Measurements from ENCODE around the gene CDYL2.

CDYL2 gene

GRCh38 chr16:80710918-80711317 lies 93.5 kb downstream of the CDYL2 start:
- H3K9ac ChIP-seq (ENCODE audit: low read length) = no peak overlapping the region
- H3K23ac ChIP-seq (ENCODE audit: low read length) = peak overlapping the region; percentile 86
- H3K79me2 ChIP-seq (ENCODE audit: control insufficient read depth, insufficient read depth, low read length, poor library complexity) = no peaks in the 10 kb centered on the region
- no peak overlapping the region for H2BK120ac ChIP-seq (ENCODE audit: insufficient read depth, low read length, poor library complexity)
- H3K4ac ChIP-seq (ENCODE audit: low read depth, low read length) = no peak overlapping the region
- no peak overlapping the region for H3K14ac ChIP-seq (ENCODE audit: low read length)
- no peaks in the 10 kb centered on the region for H3K27me3 ChIP-seq (ENCODE audit: insufficient read depth, low read length)
- no CpG with 5 or more reads among the region's 8 CpGs for WGBS (ENCODE audit: extremely low coverage, insufficient coverage, insufficient read length)
- H4K91ac ChIP-seq (ENCODE audit: low read depth, low read length) = no peak overlapping the region
- H3K36me3 ChIP-seq (ENCODE audit: control insufficient read depth in 1 of 2, insufficient read depth in 2 of 2, low read length in 2 of 2) = no peaks in the 10 kb centered on the region
- H4K12ac ChIP-seq (ENCODE audit: low read depth, low read length) = no peak overlapping the region
- no peaks in the 10 kb centered on the region for H3K79me1 ChIP-seq (ENCODE audit: low read length)
- DNase-seq = no peak
- no peak overlapping the region for H3K4me3 ChIP-seq (ENCODE audit: low read depth, low read length)
- no peaks in the 10 kb centered on the region for H3K4me1 ChIP-seq (ENCODE audit: control insufficient read depth in 1 of 2, insufficient read depth in 2 of 2, low read length in 2 of 2)
- no peak overlapping the region for H2BK5ac ChIP-seq (ENCODE audit: low read depth, low read length, poor library complexity)
- no peak overlapping the region for H2AK5ac ChIP-seq (ENCODE audit: low read length)
- H3K27ac ChIP-seq (ENCODE audit: low read depth, low read length) = no peak overlapping the region
- H2AFZ ChIP-seq (ENCODE audit: insufficient read depth, low read length, poor library complexity) = no peak overlapping the region
- H2BK12ac ChIP-seq (ENCODE audit: low read length) = no peak overlapping the region
- H3K18ac ChIP-seq (ENCODE audit: low read length) = no peak overlapping the region
- no peak overlapping the region for H4K8ac ChIP-seq (ENCODE audit: low read depth, low read length)
- H3K4me2 ChIP-seq (ENCODE audit: low read length) = no peak overlapping the region
- peaks cover 3% of the 10 kb centered on the region for H3K9me3 ChIP-seq (ENCODE audit: insufficient read depth, low read depth, low read length)

- no CpG with 5 or more reads among the region's 9 CpGs for WGBS (ENCODE audit: extremely low coverage, insufficient coverage, insufficient read length)
- Histone ChIP-seq H2AFZ (ENCODE audit: insufficient read depth, low read length, poor library complexity) (no peak overlapping the region), H3K14ac (ENCODE audit: low read length) (no peak overlapping the region), H3K27me3 (ENCODE audit: insufficient read depth, low read length) (no peaks in the 10 kb centered on the region), H3K4me1 (ENCODE audit: control insufficient read depth in 1 of 2, insufficient read depth in 2 of 2, low read length in 2 of 2) (no peaks in the 10 kb centered on the region), H3K23ac (ENCODE audit: low read length) (no peak overlapping the region), H3K79me1 (ENCODE audit: low read length) (no peaks in the 10 kb centered on the region), H3K9ac (ENCODE audit: low read length) (no peak overlapping the region), H3K18ac (ENCODE audit: low read length) (no peak overlapping the region), H3K9me3 (ENCODE audit: insufficient read depth, low read depth, low read length) (peaks cover 2% of the 10 kb centered on the region), H3K36me3 (ENCODE audit: control insufficient read depth in 1 of 2, insufficient read depth in 2 of 2, low read length in 2 of 2) (no peaks in the 10 kb centered on the region), H3K4me2 (ENCODE audit: low read length) (no peak overlapping the region), H3K4ac (ENCODE audit: low read depth, low read length) (no peak overlapping the region), H3K4me3 (ENCODE audit: low read depth, low read length) (no peak overlapping the region), H2BK5ac (ENCODE audit: low read depth, low read length, poor library complexity) (no peak overlapping the region), H3K27ac (ENCODE audit: low read depth, low read length) (no peak overlapping the region), H4K12ac (ENCODE audit: low read depth, low read length) (no peak overlapping the region), H4K91ac (ENCODE audit: low read depth, low read length) (no peak overlapping the region), H2AK5ac (ENCODE audit: low read length) (no peak overlapping the region), H4K8ac (ENCODE audit: low read depth, low read length) (no peak overlapping the region), H2BK120ac (ENCODE audit: insufficient read depth, low read length, poor library complexity) (no peak overlapping the region), H3K79me2 (ENCODE audit: control insufficient read depth, insufficient read depth, low read length, poor library complexity) (no peaks in the 10 kb centered on the region), H2BK12ac (ENCODE audit: low read length) (no peak overlapping the region)
- no peak for DNase-seq
Observed at GRCh38 chr16:80708823-80709222, 95.6 kb downstream of the CDYL2 start.

GRCh38 chr16:80707686-80708085 lies 96.7 kb downstream of the CDYL2 start:
- no peak overlapping the region for H3K14ac ChIP-seq (ENCODE audit: low read length)
- H4K91ac ChIP-seq (ENCODE audit: low read depth, low read length) = no peak overlapping the region
- H3K27ac ChIP-seq (ENCODE audit: low read depth, low read length) = no peak overlapping the region
- no peak overlapping the region for H2AFZ ChIP-seq (ENCODE audit: insufficient read depth, low read length, poor library complexity)
- no peak overlapping the region for H2AK5ac ChIP-seq (ENCODE audit: low read length)
- H3K4me1 ChIP-seq (ENCODE audit: control insufficient read depth in 1 of 2, insufficient read depth in 2 of 2, low read length in 2 of 2) = no peaks in the 10 kb centered on the region
- DNase-seq = no peak
- H3K4me3 ChIP-seq (ENCODE audit: low read depth, low read length) = no peak overlapping the region
- H2BK120ac ChIP-seq (ENCODE audit: insufficient read depth, low read length, poor library complexity) = no peak overlapping the region
- H3K9ac ChIP-seq (ENCODE audit: low read length) = no peak overlapping the region
- H2BK12ac ChIP-seq (ENCODE audit: low read length) = no peak overlapping the region
- H3K36me3 ChIP-seq (ENCODE audit: control insufficient read depth in 1 of 2, insufficient read depth in 2 of 2, low read length in 2 of 2) = no peaks in the 10 kb centered on the region
- H3K4ac ChIP-seq (ENCODE audit: low read depth, low read length) = no peak overlapping the region
- no peak overlapping the region for H3K4me2 ChIP-seq (ENCODE audit: low read length)
- no peak overlapping the region for H3K23ac ChIP-seq (ENCODE audit: low read length)
- no peaks in the 10 kb centered on the region for H3K27me3 ChIP-seq (ENCODE audit: insufficient read depth, low read length)
- no peak overlapping the region for H2BK5ac ChIP-seq (ENCODE audit: low read depth, low read length, poor library complexity)
- H3K9me3 ChIP-seq (ENCODE audit: insufficient read depth, low read depth, low read length) = peaks cover 2% of the 10 kb centered on the region
- H3K79me1 ChIP-seq (ENCODE audit: low read length) = no peaks in the 10 kb centered on the region
- H4K12ac ChIP-seq (ENCODE audit: low read depth, low read length) = no peak overlapping the region
- H4K8ac ChIP-seq (ENCODE audit: low read depth, low read length) = no peak overlapping the region
- no peaks in the 10 kb centered on the region for H3K79me2 ChIP-seq (ENCODE audit: control insufficient read depth, insufficient read depth, low read length, poor library complexity)
- H3K18ac ChIP-seq (ENCODE audit: low read length) = no peak overlapping the region

GRCh38 chr16:80705596-80705995 lies 98.8 kb downstream of the CDYL2 start:
- no peak overlapping the region for H2BK12ac ChIP-seq (ENCODE audit: low read length)
- no CpG with 5 or more reads among the region's 2 CpGs for WGBS (ENCODE audit: extremely low coverage, insufficient coverage, insufficient read length)
- no peak overlapping the region for H4K91ac ChIP-seq (ENCODE audit: low read depth, low read length)
- H3K4me1 ChIP-seq (ENCODE audit: control insufficient read depth in 1 of 2, insufficient read depth in 2 of 2, low read length in 2 of 2) = no peaks in the 10 kb centered on the region
- no peak overlapping the region for H3K9ac ChIP-seq (ENCODE audit: low read length)
- H3K36me3 ChIP-seq (ENCODE audit: control insufficient read depth in 1 of 2, insufficient read depth in 2 of 2, low read length in 2 of 2) = no peaks in the 10 kb centered on the region
- H3K18ac ChIP-seq (ENCODE audit: low read length) = no peak overlapping the region
- H3K9me3 ChIP-seq (ENCODE audit: insufficient read depth, low read depth, low read length) = peaks cover 3% of the 10 kb centered on the region
- no peaks in the 10 kb centered on the region for H3K79me2 ChIP-seq (ENCODE audit: control insufficient read depth, insufficient read depth, low read length, poor library complexity)
- H2AFZ ChIP-seq (ENCODE audit: insufficient read depth, low read length, poor library complexity) = no peak overlapping the region
- no peak overlapping the region for H4K12ac ChIP-seq (ENCODE audit: low read depth, low read length)
- H3K27me3 ChIP-seq (ENCODE audit: insufficient read depth, low read length) = no peaks in the 10 kb centered on the region
- H2BK5ac ChIP-seq (ENCODE audit: low read depth, low read length, poor library complexity) = no peak overlapping the region
- H3K27ac ChIP-seq (ENCODE audit: low read depth, low read length) = no peak overlapping the region
- no peak for DNase-seq
- H3K4me2 ChIP-seq (ENCODE audit: low read length) = no peak overlapping the region
- no peaks in the 10 kb centered on the region for H3K79me1 ChIP-seq (ENCODE audit: low read length)
- H2BK120ac ChIP-seq (ENCODE audit: insufficient read depth, low read length, poor library complexity) = no peak overlapping the region
- no peak overlapping the region for H4K8ac ChIP-seq (ENCODE audit: low read depth, low read length)
- no peak overlapping the region for H3K14ac ChIP-seq (ENCODE audit: low read length)
- no peak overlapping the region for H2AK5ac ChIP-seq (ENCODE audit: low read length)
- no peak overlapping the region for H3K23ac ChIP-seq (ENCODE audit: low read length)
- H3K4ac ChIP-seq (ENCODE audit: low read depth, low read length) = no peak overlapping the region
- H3K4me3 ChIP-seq (ENCODE audit: low read depth, low read length) = no peak overlapping the region
